Measurements from ENCODE around the gene TMEM185B. TPM values are rescaled to one million over a fixed set of nuclear protein-coding genes. Genes with fewer than 3 reads are reported as not detected.

TMEM185B gene
- total RNA-seq, 1 donor from 2014 or later, result 26.6 TPM

DNA sequence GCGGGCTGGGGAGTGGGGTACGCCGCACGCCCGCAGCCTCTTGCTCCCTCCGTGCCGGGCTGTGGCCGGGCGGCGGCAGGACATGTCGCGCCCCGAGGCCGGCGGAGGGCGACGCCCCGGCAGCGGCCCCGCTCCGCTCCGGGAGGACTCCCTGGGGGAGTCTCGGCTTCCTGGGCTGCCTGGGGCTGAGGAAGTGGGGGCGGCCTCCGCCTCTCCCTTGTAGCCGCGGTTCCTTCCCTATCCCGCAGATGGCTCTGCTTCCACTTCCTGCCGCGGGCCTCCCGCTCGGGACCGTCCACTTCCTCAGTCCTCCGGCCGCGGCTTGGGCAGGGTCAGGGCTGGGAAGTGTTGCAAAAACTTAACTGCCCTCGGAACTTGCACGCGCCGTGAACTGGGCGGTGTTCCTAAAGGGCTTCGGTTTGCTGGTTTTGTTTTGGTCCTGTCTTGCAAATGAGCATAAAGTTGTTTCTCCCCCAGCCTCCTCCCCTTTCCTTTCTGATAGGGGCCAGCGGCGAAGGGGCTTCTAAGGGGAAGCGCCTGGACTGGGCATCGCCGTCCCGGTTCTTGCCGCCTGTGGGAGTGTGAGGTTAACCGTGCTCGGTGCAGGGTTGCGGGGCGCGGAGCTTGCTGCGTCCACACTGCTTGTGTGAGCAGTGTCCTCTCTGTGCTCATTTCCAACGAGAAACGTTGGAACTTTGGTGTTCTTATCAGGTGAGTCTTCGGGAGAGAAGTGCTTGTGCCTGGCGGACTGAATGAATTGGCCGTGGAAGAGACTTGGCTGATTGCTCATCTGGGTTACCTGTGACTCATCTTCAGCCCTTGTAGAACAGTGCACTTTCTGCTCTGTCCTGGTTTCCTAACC is 30.1 kb upstream of the TMEM185B start:
- Histone ChIP-seq H3K27me3 (no peaks in the 10 kb centered on the region), H3K4me3 (peak overlapping the region; percentile 79), H3K4me1 (peaks cover 46% of the 10 kb centered on the region), H3K27ac (peak overlapping the region; percentile 91), H3K9me3 (no peaks in the 10 kb centered on the region), H3K36me3 (no peaks in the 10 kb centered on the region)
- DNase-seq (peak; percentile 94), ATAC-seq (peak; percentile 84)
- peak; percentile 51 for TF ChIP-seq CTCF (IDR thresholded peaks at IDR 0.05)
- intact Hi-C loops (cut with DNase I), result no loop called here

DNA sequence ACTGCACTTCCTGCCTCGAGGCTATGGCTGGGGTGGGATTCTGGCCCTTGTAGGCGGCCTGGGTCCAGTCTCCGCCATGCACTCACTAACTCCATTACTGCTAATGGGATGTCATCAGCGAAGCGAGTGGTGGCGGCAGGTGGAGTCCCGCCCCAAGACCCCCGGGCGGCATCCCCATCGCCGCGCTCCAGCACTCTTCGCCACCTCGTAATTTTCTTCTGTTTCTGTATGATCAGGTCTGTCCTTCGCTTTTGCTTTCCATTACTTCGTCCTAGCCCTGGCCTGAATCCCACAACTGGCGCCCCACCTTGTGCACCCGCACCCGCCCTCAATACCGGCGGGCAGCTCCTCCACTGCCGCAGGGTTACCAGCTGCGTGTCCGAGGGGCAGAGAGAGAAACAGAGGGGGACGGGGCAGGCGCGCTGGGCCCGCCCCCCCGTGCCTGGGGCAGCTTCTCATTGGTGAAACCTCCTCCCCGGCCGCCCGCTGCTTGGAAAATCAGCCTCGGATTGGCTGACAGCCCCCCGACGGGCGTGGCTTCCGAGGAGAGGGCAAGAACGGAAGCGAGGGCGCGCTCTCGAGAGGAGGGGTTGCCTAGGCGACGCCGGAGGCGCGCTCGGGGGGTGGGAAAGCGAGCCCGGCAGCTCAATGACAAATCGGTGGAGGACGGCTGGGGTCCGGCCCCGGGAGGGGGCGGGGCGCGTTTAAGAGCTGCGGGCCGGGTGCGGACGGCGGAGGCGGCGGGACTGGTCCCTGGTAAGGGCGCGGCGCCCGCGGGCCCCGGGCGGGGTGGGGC is 29.2 kb upstream of the TMEM185B start, which contains the start of gene RALB:
Gene RALB (plus strand): TSS at position 628 of the 796 bp plus-strand sequence. CDS start 25,813 bp downstream, outside the sequence.
- peak within 1 kb of the TSS; percentile 79 for H3K4me3 ChIP-seq
- no peak for TF ChIP-seq CTCF (IDR thresholded peaks at IDR 0.05)
- no peaks in the 10 kb centered on the region for H3K36me3 ChIP-seq
- H3K27ac ChIP-seq, result peak within 1 kb of the TSS; percentile 91
- peaks cover 38% of the 10 kb centered on the region for H3K4me1 ChIP-seq
- H3K9me3 ChIP-seq, result no peaks in the 10 kb centered on the region
- intact Hi-C loops (cut with DNase I), result no loop called here
- peak; percentile 95 for ATAC-seq
- no peaks in the 10 kb centered on the region for H3K27me3 ChIP-seq
- DNase-seq, result peak; percentile 100

- DNase-seq (no peak), ATAC-seq (no peak)
- TF ChIP-seq CTCF (IDR thresholded peaks at IDR 0.05), result no peak
- H3K4me1 ChIP-seq, result peaks cover 32% of the 10 kb centered on the region
- peak overlapping the region; percentile 79 for H3K4me3 ChIP-seq
- H3K36me3 ChIP-seq, result no peaks in the 10 kb centered on the region
- intact Hi-C loops (cut with DNase I), result no loop called here
- no peaks in the 10 kb centered on the region for H3K9me3 ChIP-seq
- H3K27ac ChIP-seq, result peak overlapping the region; percentile 91
- no peaks in the 10 kb centered on the region for H3K27me3 ChIP-seq
Observed at GRCh38 chr2:120251880-120252224, 28.7 kb upstream of the TMEM185B start.

- H3K27me3 ChIP-seq, result no peaks in the 10 kb centered on the region
- H3K36me3 ChIP-seq, result no peaks in the 10 kb centered on the region
- ATAC-seq, result no peak
- no peak overlapping the region for H3K27ac ChIP-seq
- no peak for DNase-seq
- intact Hi-C loops (cut with DNase I), result no loop called here
- H3K4me1 ChIP-seq, result peaks cover 29% of the 10 kb centered on the region
- no peak overlapping the region for H3K4me3 ChIP-seq
- TF ChIP-seq CTCF (IDR thresholded peaks at IDR 0.05), result no peak
- no peaks in the 10 kb centered on the region for H3K9me3 ChIP-seq
Observed at GRCh38 chr2:120251078-120251477, 27.9 kb upstream of the TMEM185B start.

GRCh38 chr2:120250640-120251039 is 27.4 kb upstream of the TMEM185B start:
- Histone ChIP-seq H3K27me3 (no peaks in the 10 kb centered on the region), H3K4me1 (peaks cover 29% of the 10 kb centered on the region), H3K4me3 (no peak overlapping the region), H3K9me3 (no peaks in the 10 kb centered on the region), H3K36me3 (no peaks in the 10 kb centered on the region), H3K27ac (no peak overlapping the region)
- intact Hi-C loops (cut with DNase I), result no loop called here
- ATAC-seq (no peak), DNase-seq (no peak)
- TF ChIP-seq CTCF (IDR thresholded peaks at IDR 0.05), result no peak
